ENCODE results near the gene ULK2.
A peak's percentile ranks its signal among the peaks of the same experiment; 100 is the strongest.

Gene ULK2

DNA sequence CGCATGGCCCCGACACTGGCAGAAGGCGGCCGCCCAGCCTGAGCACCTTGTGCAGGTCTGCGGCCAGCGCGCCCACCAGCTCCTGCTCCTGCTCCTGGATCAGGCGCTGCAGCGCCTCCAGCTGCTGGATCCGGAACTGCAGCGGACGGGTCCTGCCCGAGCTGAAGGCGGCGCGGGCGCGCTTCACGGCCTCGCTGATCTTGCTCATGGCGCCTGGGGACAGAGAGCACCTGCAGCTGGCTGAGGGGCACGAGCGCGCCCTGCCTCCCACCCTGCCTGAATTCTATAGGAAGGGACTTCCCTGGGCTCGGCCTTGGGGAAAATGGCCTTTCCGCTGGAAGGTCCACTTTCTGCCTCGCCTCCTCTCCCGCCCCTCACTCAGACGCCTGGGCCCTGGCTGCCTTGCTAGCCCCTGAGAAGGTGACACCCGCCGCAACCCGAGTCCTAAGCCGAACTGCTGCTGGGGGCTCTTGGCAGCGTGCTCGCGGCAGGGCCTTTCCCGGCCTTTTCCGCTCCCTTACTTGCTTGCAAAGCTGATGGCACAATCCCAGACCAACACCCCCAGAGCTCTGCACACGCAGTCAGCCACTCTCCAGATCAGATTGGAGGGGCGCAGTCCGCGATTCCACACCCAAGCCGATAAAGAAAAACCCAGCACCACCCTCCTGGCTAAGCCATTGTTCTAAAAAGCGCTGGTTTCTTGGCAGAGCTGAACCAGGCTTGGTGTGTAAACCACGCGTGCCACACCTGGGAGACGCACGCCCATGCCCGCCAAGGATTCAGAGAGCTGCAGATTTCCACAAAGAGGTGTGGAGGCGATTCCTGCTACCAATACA, 122.6 kb downstream of the ULK2 start:
- DNase-seq, result peak; percentile 79

DNA sequence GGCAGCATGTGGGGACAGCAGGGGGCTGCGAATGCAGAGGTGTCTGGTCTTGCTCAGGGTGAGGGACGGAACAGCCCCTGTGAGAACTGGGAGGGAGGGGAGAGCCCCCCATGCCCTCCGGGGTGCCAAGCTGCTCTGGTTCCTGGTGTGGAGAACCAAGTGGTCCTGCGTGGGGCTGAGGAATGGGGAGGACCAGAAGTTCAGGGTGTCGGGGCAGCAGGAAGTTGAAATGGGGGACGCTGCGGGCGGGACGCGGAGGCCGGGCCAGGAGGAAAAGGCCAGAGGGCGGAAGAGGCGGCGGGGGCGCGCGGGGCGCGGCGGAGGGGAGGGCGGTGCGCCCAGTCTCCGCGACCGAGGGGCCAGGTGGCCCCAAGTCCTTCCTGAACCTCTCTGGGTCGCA, 123.2 kb downstream of the ULK2 start:
- no peak for DNase-seq

GRCh38 chr17:19743101-19744100, 124.3 kb downstream of the ULK2 start:
- no peak for DNase-seq

DNA sequence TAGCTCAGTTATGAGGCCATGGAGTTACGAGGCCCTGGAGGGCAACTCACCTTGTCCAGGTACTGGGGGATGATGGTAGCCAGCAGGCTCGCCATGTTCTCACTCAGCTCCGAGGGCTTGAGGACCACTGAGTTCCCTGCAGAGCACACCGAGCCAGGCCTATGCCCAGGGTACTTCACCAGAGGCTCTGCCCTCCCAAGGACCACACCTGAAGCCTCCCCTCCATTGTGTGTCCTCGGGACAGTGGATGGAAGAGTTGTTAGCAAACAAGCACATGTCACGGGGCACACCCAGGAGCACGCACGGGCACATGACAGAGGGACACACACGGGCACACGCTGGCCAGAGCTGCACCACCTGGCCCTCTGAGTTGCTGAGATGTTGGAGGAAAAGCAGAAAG, 125.2 kb downstream of the ULK2 start:
- DNase-seq, result no peak

- no peak for DNase-seq
Measured at GRCh38 chr17:19741832-19742457, 125.8 kb downstream of the ULK2 start.

- DNase-seq, result no peak
Measured at GRCh38 chr17:19740933-19741332, 126.8 kb downstream of the ULK2 start.

DNA sequence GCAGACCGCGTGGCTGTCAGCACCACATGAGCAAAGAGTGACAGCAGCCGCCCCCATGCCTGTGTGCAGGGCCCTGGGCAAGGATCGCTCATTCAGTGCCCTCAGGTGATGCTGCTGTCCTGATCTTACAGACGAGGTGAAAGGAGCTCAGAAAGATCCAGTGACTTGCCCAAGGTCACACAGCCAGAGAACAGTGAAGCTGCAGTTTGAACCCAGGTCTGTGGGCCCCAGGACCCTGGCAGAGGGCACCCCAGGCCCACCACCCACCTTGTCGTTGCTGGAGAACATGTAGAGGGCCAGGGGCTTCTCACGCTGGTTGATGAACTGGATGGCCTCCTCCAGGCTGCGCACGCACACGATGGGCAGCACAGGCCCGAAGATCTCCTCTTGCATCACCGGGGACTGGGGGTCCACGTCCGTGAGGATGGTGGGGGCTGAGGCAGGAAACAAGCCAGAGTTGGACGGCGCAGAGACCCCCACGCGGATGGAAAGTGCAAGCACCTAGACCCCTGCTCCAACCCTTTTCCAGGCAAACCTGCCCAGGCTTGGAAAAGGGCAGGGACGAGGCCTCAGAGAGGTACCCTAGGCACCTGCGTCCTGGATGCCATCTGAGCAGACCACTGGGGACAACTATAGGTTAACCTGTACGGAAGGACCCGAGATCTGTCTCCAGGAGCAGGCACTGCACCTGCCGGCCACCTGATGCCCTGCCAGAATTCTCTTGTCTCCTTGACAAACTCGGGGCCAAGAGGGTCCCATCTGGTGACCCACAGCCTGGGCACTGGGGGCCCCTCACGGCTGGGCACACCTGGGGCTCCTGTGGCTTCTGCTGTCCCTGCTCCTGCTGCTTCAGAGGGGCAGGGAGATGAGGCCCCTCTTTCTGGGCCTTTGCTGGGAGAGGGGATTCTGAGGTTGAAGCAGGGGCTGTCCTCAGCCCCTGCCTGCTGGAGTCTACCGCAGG, 128.2 kb downstream of the ULK2 start:
- DNase-seq, result no peak

DNA sequence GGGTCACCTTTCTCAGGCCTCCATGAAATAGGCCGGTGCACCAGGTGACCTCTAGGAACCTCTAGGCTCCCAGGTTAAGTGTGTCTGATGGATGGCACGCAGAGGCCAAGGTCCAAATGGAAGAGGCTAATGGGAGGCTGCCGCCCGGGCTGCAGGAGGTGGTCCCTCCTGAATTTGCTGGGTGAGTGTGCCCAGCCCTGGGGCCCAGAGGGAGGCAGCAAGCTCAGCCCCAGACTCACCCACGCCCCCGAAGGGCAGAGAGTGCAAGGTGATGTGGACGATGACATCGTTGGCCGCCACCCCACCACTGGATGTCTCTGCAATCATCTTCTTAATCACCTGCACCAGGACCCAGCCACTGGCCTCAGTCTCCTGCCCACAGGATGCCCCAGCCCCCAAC, 129.0 kb downstream of the ULK2 start:
- no peak for DNase-seq

DNA sequence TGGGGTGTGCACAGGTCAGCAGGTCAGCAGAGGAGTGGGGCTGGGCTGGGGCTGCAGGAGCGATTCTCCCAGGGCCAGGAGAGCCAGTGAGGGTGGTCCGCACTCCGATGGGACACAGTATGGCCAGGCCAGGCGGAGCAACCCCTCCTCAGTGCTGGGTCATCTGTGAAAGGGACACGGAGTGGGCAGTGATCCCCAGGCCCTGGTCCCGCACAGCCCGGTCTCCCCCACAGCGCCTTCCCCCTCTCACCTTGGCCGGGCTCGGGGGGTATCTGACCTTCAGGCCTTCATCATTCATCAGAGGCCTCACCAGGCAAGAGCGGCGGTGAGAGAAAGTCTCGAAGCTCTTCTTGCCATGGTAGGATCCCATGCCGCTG, 129.7 kb downstream of the ULK2 start:
- DNase-seq, result no peak

DNA sequence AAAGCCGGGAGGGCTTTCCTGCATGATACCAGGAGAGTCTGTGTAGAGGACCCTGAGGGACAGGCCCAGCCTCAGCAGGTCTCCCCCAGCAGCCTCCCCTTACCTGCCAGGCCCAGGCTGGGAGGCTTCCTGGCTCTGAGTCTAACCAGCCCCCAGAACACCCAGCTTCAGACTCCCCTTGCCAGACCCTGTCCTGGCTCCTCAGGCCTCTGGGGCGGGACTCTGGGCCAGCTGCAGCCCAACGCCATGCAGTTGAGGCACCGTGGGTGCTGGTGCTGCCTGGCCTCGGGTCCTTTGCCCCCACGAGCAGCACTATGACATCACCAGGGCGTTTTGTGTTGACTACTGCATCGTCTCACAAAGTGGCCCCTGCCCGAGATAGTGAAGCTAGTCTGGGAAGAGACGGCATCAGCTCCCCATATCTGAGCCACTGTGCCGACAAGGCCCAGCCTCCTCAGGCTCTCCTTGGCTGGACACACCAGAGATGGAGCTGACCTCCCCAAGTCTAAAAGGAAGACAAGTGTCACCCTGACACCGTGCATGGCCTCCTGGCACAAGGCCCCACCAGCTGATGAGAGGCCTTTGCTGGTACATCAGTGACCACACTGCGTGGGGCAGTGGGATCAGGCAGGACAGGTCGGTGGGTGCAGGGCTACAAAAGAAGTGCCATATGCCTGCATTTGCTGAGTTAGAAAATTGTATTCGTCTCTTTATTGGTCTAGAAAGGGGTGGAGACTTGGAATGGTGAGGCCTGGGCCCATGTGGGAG, 130.2 kb downstream of the ULK2 start:
- no peak for DNase-seq

DNA sequence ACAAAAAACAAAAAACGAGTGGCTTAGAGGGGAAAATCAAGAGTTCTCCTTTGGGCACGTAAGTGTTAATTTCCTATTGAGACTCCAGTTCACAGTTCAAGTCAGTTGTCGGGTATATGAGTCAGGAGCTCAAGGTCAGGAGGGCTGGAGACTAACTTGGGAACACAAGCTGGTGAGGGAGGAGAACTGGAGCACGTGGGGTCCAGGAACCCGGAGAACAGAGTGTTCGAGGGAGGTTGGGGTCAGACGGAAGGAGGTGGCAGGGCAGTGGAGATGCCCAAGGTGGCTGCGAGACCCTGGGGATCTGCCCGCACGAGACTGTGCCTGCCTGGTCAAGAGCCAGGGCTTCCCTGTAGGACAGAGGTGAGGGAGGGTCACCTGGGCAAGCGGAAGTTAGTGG, 131.7 kb downstream of the ULK2 start:
- DNase-seq, result no peak

DNA sequence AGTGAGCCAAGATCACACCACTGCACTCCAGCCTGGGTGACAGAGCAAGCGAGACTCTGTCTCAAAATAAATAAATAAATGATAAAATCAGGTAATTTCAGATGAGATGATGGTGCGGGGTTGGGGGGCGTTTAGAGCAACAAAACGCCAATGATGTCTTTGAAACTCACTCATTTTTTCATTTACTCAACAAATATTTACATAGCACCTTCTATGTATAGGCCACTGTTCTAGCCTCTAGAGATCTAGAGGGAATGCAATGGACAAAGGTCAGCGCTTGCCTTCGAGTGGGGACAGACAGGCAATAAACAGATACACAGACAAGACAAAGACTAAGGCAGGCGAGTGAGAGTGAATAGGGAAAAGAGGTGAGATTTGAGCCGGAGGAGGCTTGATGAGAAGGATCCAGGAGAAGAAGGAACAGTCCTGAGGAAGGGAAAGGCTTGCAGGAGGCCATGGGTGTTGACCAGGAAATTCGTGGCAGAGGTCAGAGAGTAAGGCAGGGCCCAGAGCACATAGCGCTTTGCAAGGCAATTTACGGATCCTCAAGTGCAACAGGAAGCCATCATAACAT, 133.7 kb downstream of the ULK2 start:
- no peak for DNase-seq

DNA sequence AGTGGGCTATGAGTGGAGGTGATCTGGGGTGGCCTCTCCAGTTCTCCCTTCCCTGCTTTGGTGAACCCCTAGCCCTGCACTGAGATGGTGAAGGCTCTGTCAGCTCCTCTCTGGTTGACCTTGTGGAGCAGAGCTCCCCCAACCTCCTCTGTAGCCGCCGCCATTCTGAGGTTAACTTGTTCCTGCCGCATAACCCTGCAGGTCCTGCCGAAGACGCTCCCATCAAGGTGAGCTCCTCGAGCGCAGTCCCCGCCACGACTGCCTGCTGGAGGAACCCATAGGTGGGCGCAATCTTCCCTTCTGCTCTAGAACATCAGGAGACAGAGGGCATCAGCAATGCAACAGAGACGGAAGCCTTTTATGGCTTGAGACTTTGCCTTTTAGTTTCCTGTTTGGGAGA, 136.1 kb downstream of the ULK2 start:
- DNase-seq, result no peak

DNA sequence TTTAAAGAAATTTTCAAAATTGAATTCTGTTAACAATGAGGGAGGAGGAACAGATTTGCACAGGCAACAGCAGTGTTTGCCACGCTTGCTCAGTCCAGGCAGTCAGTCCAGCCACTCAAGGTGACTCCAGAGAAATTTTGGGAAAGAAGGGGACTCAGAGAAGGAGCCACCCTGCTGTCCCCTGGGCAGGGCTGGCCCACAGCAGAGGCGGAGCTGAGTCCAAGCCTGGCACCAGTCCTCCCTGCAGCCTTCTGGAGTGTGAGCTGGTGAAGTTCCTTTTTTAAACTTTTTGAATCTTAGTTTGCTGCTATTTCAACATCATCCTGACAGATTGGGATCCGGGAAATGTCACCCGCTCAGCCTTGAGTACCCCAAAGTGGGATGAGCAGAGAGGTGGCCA, 136.9 kb downstream of the ULK2 start:
- DNase-seq, result no peak

GRCh38 chr17:19729900-19730299, 137.8 kb downstream of the ULK2 start:
- no peak for DNase-seq

DNA sequence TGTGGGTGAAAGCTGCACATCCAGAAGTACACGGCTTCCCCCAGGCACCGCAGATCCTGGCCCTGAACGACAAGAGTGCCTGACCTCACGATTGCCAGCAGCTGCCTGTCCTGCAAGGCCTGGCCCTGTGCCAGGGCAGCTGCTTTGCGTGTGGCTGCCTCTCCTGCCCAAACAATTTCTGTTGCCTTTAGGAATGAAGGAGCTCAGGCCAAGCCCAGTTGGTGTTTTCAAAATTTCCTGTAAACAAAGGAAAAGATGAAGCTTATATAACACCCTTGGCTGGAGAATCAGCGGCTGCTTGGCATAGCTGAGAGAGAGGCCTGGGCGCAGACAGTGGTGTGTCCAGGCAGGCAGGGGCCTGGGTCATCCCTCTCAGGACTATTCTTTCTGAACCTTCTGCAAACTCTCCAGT, 139.6 kb downstream of the ULK2 start:
- no peak for DNase-seq

- no peak for DNase-seq
Measured at GRCh38 chr17:19727501-19728078, 140.1 kb downstream of the ULK2 start.

DNA sequence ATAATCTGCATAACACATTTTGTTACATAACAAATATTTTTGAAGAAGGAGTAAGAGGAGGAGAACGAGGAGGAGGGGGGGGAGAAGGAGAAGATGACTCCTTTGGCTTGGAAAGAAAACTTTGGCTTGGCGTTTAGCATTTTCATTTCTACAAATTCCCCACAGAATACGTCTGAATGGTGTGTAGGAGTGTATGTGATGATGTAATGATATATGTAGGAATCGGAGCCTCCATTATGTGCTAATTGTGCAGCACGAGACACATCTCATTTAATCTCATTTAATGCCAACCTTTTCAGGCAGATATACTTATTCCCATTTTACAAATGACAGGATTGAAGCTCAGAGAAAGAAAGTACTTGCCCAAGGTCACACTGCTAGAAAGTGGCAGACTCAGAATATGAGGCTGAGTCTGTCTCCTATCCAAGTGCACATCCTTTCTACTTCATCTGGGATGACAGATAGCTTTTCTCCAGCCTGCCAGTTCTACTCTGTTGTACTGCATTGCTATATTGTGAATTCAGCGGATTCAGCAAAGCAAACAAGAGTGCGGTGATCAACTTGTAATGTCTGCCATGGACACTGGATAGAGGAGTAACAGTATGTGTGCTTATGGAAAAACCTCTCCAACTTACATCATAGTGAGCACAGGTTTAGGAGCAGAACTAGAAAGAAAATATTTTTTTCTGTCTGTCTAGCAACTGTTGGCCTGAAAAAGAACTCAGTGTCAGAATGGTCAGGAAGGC, 140.9 kb downstream of the ULK2 start:
- DNase-seq, result no peak

GRCh38 chr17:19725486-19725885, 142.2 kb downstream of the ULK2 start:
- no peak for DNase-seq
